Measurements from ENCODE around the gene EIF6.

DNA sequence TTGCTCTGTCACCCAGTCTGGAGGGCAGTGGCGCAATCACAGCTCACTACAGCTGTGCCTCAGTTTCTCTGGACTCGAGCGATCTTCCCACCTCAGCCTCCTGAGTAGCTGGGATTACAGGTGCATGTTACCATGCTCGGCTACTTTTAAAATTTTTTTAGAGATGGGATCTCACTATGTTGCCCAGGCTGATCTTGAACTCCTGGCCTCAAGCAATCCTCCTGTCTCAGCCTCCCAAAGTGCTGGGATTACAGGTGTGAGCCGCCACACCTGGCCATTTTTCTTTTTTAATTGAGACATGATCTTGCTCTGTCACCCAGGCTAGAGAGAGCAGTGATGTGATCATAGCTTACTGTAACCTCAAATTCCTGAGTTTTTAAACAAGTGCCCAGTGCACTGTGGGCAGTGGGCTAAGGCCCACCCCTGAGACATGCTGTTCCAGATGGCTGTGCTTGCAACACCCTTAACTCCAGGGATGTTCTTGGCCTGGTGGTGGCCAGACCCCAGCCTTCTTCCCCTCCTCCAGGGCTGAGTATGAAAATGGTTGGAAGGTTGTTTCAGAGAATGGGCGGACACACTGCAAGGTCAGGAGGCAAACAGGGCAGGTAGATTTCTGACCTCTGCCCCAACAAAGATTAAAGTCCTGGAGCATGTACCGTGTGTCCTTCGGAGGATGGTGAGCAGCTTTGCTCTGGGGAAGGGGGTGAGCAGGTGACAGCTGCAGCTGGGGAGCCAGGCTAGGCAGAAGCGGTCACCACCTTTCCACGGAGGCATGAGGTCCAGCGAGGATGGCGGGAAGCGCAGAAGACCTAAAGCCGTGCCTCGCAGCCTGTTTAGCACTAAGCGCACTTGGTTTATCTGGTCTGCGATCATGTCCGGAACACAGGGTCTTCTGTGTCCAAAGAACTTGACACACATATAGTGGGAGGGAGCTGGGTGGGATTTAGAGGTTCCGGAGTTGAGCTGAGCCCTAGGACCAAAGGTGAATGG is 9.0 kb upstream of the EIF6 start:
- TF ChIP-seq, protein P1, sequence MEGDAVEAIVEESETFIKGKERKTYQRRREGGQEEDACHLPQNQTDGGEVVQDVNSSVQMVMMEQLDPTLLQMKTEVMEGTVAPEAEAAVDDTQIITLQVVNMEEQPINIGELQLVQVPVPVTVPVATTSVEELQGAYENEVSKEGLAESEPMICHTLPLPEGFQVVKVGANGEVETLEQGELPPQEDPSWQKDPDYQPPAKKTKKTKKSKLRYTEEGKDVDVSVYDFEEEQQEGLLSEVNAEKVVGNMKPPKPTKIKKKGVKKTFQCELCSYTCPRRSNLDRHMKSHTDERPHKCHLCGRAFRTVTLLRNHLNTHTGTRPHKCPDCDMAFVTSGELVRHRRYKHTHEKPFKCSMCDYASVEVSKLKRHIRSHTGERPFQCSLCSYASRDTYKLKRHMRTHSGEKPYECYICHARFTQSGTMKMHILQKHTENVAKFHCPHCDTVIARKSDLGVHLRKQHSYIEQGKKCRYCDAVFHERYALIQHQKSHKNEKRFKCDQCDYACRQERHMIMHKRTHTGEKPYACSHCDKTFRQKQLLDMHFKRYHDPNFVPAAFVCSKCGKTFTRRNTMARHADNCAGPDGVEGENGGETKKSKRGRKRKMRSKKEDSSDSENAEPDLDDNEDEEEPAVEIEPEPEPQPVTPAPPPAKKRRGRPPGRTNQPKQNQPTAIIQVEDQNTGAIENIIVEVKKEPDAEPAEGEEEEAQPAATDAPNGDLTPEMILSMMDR (IDR thresholded peaks at IDR 0.05 in 4 of 5, conservative IDR thresholded peaks at IDR 0.05 in 1 of 5), result no peak
- no peak for TF ChIP-seq POLR2A (IDR thresholded peaks at IDR 0.05)
